ENCODE measurements around the gene CCBE1.
A peak's percentile ranks its signal among the peaks of the same experiment; 100 is the strongest.

CCBE1 gene

GRCh38 chr18:59484561-59485328, 212.5 kb downstream of the CCBE1 start:
- DNase-seq = peak; percentile 61

- DNase-seq = peak; percentile 21
Observed at GRCh38 chr18:59484131-59484530, 213.1 kb downstream of the CCBE1 start.

- peak; percentile 58 for DNase-seq
Observed at GRCh38 chr18:59481436-59481835, 215.8 kb downstream of the CCBE1 start.

- DNase-seq = no peak
Observed at GRCh38 chr18:59479776-59480175, 217.4 kb downstream of the CCBE1 start.

- peak; percentile 72 for DNase-seq
Observed at GRCh38 chr18:59478591-59478990, 218.6 kb downstream of the CCBE1 start.

GRCh38 chr18:59477849-59478248, 219.4 kb downstream of the CCBE1 start:
- no peak for DNase-seq

- DNase-seq = no peak
Observed at GRCh38 chr18:59470561-59471121, 226.6 kb downstream of the CCBE1 start.

- no peak for DNase-seq
Observed at GRCh38 chr18:59469463-59470180, 227.6 kb downstream of the CCBE1 start.

GRCh38 chr18:59468821-59469220, 228.4 kb downstream of the CCBE1 start:
- DNase-seq = no peak

- DNase-seq = no peak
Observed at GRCh38 chr18:59467497-59467896, 229.7 kb downstream of the CCBE1 start.

GRCh38 chr18:59466980-59467379, 230.2 kb downstream of the CCBE1 start:
- DNase-seq = no peak

GRCh38 chr18:59464486-59464885, 232.7 kb downstream of the CCBE1 start:
- DNase-seq = no peak

GRCh38 chr18:59461171-59461570, 236.1 kb downstream of the CCBE1 start:
- DNase-seq = no peak

- peak; percentile 26 for DNase-seq
Observed at GRCh38 chr18:59460072-59460420, 237.2 kb downstream of the CCBE1 start.

GRCh38 chr18:59459369-59460071, 237.7 kb downstream of the CCBE1 start:
- DNase-seq = peak; percentile 67

GRCh38 chr18:59458575-59458974, 238.6 kb downstream of the CCBE1 start:
- no peak for DNase-seq

- no peak for DNase-seq
Observed at GRCh38 chr18:59456657-59457056, 240.6 kb downstream of the CCBE1 start.

GRCh38 chr18:59455728-59456276, 241.4 kb downstream of the CCBE1 start:
- peak; percentile 8 for DNase-seq

GRCh38 chr18:59454909-59455727, 242.1 kb downstream of the CCBE1 start:
- no peak for DNase-seq

- DNase-seq = no peak
Observed at GRCh38 chr18:59453468-59453961, 243.7 kb downstream of the CCBE1 start.

GRCh38 chr18:59451963-59452362, 245.3 kb downstream of the CCBE1 start:
- no peak for DNase-seq

- no peak for DNase-seq
Observed at GRCh38 chr18:59451073-59451472, 246.2 kb downstream of the CCBE1 start.

All from fibroblast of skin of abdomen (primary cell).